Measurements from ENCODE around the gene NEO1. TPM values are rescaled to one million over a fixed set of nuclear protein-coding genes. Genes with fewer than 3 reads are reported as not detected.

Gene NEO1
- total RNA-seq, 1 donor from 2014 or later = 0.07 TPM

DNA sequence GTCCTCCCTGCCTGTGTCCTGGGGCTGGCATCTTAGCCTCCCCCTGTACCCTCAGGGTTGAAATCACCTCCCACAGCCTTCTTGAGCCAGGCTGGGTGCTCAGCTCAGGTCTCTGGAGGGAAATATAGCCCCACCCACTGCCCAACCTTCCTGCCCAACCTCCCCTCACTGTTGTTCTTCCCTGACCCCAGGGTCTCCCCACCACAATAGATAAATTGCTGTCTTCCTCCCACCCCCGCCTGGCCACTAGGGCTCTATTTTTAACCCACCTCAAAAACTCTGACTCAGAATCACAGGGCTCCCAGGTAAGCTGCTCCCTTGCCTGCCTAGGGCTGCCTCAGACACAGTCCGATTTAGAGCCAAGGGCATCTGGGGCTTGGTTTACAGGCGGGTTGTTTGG is 301.5 kb downstream of the NEO1 start:
- DNase-seq (ENCODE audit: low read depth, low spot score) = no peak

DNA sequence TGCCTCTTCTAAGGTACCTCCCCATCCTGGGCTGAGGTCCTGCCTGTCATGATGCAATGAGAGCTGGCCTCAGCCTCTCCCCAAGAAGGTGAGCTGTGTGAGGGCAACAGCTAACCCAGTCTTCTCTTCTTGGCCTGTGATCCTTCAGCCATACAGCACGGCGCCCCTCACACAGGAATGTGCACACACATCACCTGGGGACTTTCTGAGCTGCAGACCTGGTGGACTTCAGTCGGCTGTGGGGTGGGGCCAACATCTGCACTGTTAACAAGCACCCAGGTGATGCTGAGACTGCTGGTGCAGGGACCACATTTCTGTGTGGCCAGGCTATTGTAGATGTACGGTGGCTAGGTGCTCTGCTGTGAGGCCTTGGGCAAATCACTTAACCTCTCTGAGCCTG is 302.0 kb downstream of the NEO1 start:
- DNase-seq (ENCODE audit: low read depth, low spot score) = no peak
